Astrocyte (in vitro differentiated cells and primary cell): Measurements from ENCODE around the gene GUCA1A. TPM values are rescaled to one million over a fixed set of nuclear protein-coding genes. Genes with fewer than 3 reads are reported as not detected.

Source experiments
- DNase-seq: peaks from one replicate; pipeline ENCODE4 v3.0.0-alpha.2; 2010; ENCODE audit warnings: low read depth
- FAIRE-seq: peaks from 2 replicates; lab custom pipeline; 2011; peaks lifted over from hg19 to GRCh38; lab: Jason Lieb, UNC
- H2AFZ ChIP-seq: 2 replicates; pipeline ENCODE4 v1.6.0; 2012; ENCODE audit warnings: low read depth, low read length, inconsistent platforms
- H3K27ac ChIP-seq: 2 replicates; pipeline ENCODE4 v1.5.1; 2011; ENCODE audit warnings: low read depth, low read length, inconsistent platforms
- H3K27me3 ChIP-seq: 2 replicates; pipeline ENCODE4 v1.6.0; 2011; ENCODE audit warnings: low read length, inconsistent platforms; ENCODE audit not compliant: insufficient read depth
- H3K36me3 ChIP-seq: 2 replicates; pipeline ENCODE4 v1.5.1; 2011; ENCODE audit warnings: low read length, inconsistent platforms; ENCODE audit not compliant: insufficient read depth
- H3K4me1 ChIP-seq: 2 replicates; pipeline ENCODE4 v1.5.1; 2011; ENCODE audit warnings: low read length, inconsistent platforms; ENCODE audit not compliant: insufficient read depth
- H3K4me2 ChIP-seq: 2 replicates; pipeline ENCODE4 v1.6.0; 2012; ENCODE audit warnings: low read length, inconsistent platforms
- H3K4me3 ChIP-seq: 2 replicates; pipeline ENCODE4 v1.5.1; 2011; ENCODE audit warnings: low read depth, mild to moderate bottlenecking, low read length, inconsistent platforms; ENCODE audit not compliant: insufficient read depth
- H3K79me2 ChIP-seq: 2 replicates; pipeline ENCODE4 v1.6.0; 2012; ENCODE audit warnings: mild to moderate bottlenecking, low read length, inconsistent platforms; ENCODE audit not compliant: insufficient read depth
- H3K9ac ChIP-seq: 2 replicates; pipeline ENCODE4 v1.6.0; 2012; ENCODE audit warnings: mild to moderate bottlenecking, low read length, inconsistent platforms
- H3K9me3 ChIP-seq: 2 replicates; pipeline ENCODE4 v1.5.1; 2012; ENCODE audit warnings: low read depth, mild to moderate bottlenecking, low read length, inconsistent platforms; ENCODE audit not compliant: insufficient read depth
- H4K20me1 ChIP-seq: 2 replicates; pipeline ENCODE4 v1.6.0; 2012; ENCODE audit warnings: low read length, inconsistent platforms; ENCODE audit not compliant: insufficient read depth
- H3K27ac Mint-ChIP-seq: one replicate; pipeline ENCODE4 v1.8.0; 2021; ENCODE audit warnings: mild to moderate bottlenecking, mixed read lengths; ENCODE audit not compliant: unreplicated experiment
- H3K27me3 Mint-ChIP-seq: one replicate; pipeline ENCODE4 v1.8.0; 2021; ENCODE audit warnings: low read depth, mixed read lengths; ENCODE audit not compliant: unreplicated experiment
- H3K36me3 Mint-ChIP-seq: one replicate; pipeline ENCODE4 v1.8.0; 2021; ENCODE audit warnings: low read depth, mixed read lengths; ENCODE audit not compliant: unreplicated experiment
- H3K4me1 Mint-ChIP-seq: one replicate; pipeline ENCODE4 v1.8.0; 2021; ENCODE audit warnings: low read depth, mixed read lengths; ENCODE audit not compliant: unreplicated experiment
- H3K4me3 Mint-ChIP-seq: one replicate; pipeline ENCODE4 v1.8.0; 2021; ENCODE audit warnings: mild to moderate bottlenecking, moderate library complexity, mixed read lengths; ENCODE audit not compliant: unreplicated experiment
- H3K9me3 Mint-ChIP-seq: one replicate; pipeline ENCODE4 v1.8.0; 2021; ENCODE audit warnings: mild to moderate bottlenecking, mixed read lengths; ENCODE audit not compliant: unreplicated experiment
- EZH2 ChIP-seq: IDR thresholded peaks from 2 replicates; pipeline ENCODE4 v1.6.1; 2012; ENCODE audit warnings: mild to moderate bottlenecking, low read length, inconsistent platforms; ENCODE audit not compliant: insufficient read depth
- total RNA-seq: library from RNA; stranded (reverse); gene quantifications from 2 replicates; pipeline ENCODE4 v1.2.1, GENCODE V29; 2021
- TF ChIP-seq, protein P1 (sequence below): IDR thresholded peaks from 2 replicates; pipeline ENCODE4 v1.5.1; 2011; ENCODE audit warnings: low read depth, mild to moderate bottlenecking, inconsistent platforms, low read length, moderate library complexity; ENCODE audit not compliant: insufficient read depth

Gene GUCA1A
- total RNA-seq, 1 donor from 2014 or later, result 0.45 TPM

DNA sequence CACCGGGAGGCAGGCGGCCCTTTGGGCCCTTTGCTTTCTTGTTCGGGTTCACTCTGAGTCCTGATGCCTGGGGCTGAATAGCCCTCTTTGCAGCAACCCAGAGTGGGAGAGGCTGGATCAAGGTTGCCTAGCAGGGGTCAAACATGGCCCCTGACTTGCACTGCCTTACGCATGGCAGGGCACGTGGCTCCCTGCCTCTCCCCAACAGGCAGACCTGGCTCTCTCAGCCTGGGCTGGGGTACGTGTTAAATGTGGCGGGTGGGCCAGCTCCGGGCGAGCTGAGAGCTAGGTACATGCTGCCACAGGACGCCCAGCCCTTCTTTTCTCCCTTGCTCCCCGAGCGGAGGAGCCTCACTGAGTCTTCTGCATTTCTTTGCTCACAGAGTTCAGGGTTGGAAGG lies 38.0 kb upstream of the GUCA1A start:
- H3K4me1 ChIP-seq, result peaks cover 42% of the 10 kb centered on the region
- DNase-seq (no peak), FAIRE-seq (no peak)
- no peak overlapping the region for H3K4me3 ChIP-seq
- H3K79me2 ChIP-seq, result peaks cover 22% of the 10 kb centered on the region
- Mint-ChIP-seq H3K36me3 (peaks cover 4% of the 10 kb centered on the region), H3K9me3 (peaks cover 2% of the 10 kb centered on the region), H3K4me1 (peaks cover 36% of the 10 kb centered on the region), H3K27me3 (peaks cover 2% of the 10 kb centered on the region), H3K4me3 (no peak overlapping the region), H3K27ac (no peak overlapping the region)
- H3K4me2 ChIP-seq, result no peak overlapping the region
- no peaks in the 10 kb centered on the region for H3K27me3 ChIP-seq
- H2AFZ ChIP-seq, result no peak overlapping the region
- H3K9me3 ChIP-seq, result no peaks in the 10 kb centered on the region
- no peaks in the 10 kb centered on the region for H4K20me1 ChIP-seq
- no peaks in the 10 kb centered on the region for H3K36me3 ChIP-seq
- no peak for TF ChIP-seq EZH2
- TF ChIP-seq, protein P1, sequence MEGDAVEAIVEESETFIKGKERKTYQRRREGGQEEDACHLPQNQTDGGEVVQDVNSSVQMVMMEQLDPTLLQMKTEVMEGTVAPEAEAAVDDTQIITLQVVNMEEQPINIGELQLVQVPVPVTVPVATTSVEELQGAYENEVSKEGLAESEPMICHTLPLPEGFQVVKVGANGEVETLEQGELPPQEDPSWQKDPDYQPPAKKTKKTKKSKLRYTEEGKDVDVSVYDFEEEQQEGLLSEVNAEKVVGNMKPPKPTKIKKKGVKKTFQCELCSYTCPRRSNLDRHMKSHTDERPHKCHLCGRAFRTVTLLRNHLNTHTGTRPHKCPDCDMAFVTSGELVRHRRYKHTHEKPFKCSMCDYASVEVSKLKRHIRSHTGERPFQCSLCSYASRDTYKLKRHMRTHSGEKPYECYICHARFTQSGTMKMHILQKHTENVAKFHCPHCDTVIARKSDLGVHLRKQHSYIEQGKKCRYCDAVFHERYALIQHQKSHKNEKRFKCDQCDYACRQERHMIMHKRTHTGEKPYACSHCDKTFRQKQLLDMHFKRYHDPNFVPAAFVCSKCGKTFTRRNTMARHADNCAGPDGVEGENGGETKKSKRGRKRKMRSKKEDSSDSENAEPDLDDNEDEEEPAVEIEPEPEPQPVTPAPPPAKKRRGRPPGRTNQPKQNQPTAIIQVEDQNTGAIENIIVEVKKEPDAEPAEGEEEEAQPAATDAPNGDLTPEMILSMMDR, result no peak
- no peak overlapping the region for H3K9ac ChIP-seq
- H3K27ac ChIP-seq, result no peak overlapping the region

DNA sequence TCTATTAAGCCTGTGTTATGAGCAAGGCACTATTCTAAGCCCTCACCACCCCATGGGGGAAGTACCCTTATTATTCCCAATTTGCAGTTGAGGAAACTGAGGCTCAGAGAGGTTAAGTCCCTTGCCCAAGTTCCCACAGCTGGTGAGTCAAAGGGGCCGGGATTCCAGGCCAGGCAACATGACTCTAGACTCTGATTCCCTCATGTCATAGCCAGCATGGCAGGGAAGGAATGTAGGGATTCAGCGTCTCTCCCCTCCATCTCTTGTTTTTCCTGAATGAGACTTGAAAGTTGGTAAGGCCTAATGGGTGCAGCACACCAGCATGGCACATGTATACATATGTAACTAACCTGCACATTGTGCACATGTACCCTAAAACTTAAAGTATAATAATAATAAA lies 37.4 kb upstream of the GUCA1A start:
- DNase-seq (no peak), FAIRE-seq (no peak)
- no peaks in the 10 kb centered on the region for H3K36me3 ChIP-seq
- TF ChIP-seq, protein P1, result no peak
- no peak for TF ChIP-seq EZH2
- H3K79me2 ChIP-seq, result peaks cover 27% of the 10 kb centered on the region
- Mint-ChIP-seq H3K27me3 (peaks cover 2% of the 10 kb centered on the region), H3K9me3 (peaks cover 2% of the 10 kb centered on the region), H3K36me3 (peaks cover 4% of the 10 kb centered on the region), H3K27ac (no peak overlapping the region), H3K4me1 (peaks cover 36% of the 10 kb centered on the region), H3K4me3 (no peak overlapping the region)
- H3K4me3 ChIP-seq, result no peak overlapping the region
- H3K4me2 ChIP-seq, result no peak overlapping the region
- no peaks in the 10 kb centered on the region for H3K9me3 ChIP-seq
- no peak overlapping the region for H3K27ac ChIP-seq
- no peak overlapping the region for H2AFZ ChIP-seq
- no peaks in the 10 kb centered on the region for H4K20me1 ChIP-seq
- H3K9ac ChIP-seq, result no peak overlapping the region
- H3K4me1 ChIP-seq, result peaks cover 45% of the 10 kb centered on the region
- no peaks in the 10 kb centered on the region for H3K27me3 ChIP-seq

DNA sequence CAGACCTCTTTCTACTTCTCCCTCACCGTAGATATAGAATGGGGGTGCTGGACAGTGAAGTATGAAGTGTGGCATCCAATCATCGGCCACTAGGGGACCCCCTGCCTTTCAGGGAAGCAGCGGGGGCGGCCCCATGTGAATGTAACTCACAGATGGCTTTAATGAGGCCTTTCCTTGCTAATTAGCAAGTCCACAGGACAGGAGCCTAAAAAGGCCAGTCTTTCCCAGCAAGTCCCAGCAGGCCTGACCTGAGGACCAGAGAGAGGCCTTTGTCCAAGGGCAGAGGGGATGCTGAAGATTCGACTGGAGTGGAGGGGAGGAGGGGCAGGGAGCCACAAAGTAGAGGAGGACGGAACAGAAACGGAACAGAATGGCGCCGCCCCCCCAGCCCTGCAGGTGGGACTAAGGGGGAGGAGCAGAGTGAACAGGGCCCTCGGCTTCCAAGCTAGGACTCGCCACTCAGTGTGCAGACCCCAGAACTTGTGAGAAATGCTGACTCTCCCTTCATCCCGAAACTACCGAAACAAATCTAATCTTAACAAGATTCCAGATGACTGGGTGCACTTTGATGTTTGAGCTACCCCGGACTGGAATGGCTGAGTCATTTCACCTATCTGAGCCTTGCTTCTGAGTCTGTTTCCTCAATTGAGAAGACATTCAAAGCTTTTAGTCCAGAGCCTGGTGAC lies 36.5 kb upstream of the GUCA1A start:
- H3K27me3 Mint-ChIP-seq, result peaks cover 2% of the 10 kb centered on the region
- H3K4me1 ChIP-seq, result peaks cover 43% of the 10 kb centered on the region
- DNase-seq (peak; percentile 86), FAIRE-seq (peak; percentile 60)
- peak overlapping the region; percentile 71 for H3K4me3 Mint-ChIP-seq
- no peaks in the 10 kb centered on the region for H4K20me1 ChIP-seq
- peak overlapping the region; percentile 52 for H2AFZ ChIP-seq
- peaks cover 1% of the 10 kb centered on the region for H3K9me3 Mint-ChIP-seq
- H3K36me3 ChIP-seq, result no peaks in the 10 kb centered on the region
- peak overlapping the region; percentile 99 for H3K27ac Mint-ChIP-seq
- TF ChIP-seq, protein P1, result peak; percentile 37
- no peak for TF ChIP-seq EZH2
- H3K79me2 ChIP-seq, result peaks cover 36% of the 10 kb centered on the region
- H3K4me1 Mint-ChIP-seq, result peaks cover 38% of the 10 kb centered on the region
- peaks cover 3% of the 10 kb centered on the region for H3K36me3 Mint-ChIP-seq
- H3K27ac ChIP-seq, result peak overlapping the region; percentile 91
- H3K9ac ChIP-seq, result peak overlapping the region; percentile 79
- H3K27me3 ChIP-seq, result no peaks in the 10 kb centered on the region
- H3K4me2 ChIP-seq, result peak overlapping the region; percentile 83
- H3K9me3 ChIP-seq, result no peaks in the 10 kb centered on the region
- H3K4me3 ChIP-seq, result peak overlapping the region; percentile 17
